H1 (cell line): ENCODE results near the gene ZKSCAN1. TPM values are rescaled to one million over a fixed set of nuclear protein-coding genes. Genes with fewer than 3 reads are reported as not detected.
A peak's percentile ranks its signal among the peaks of the same experiment; 100 is the strongest.

Experiments used
- CTCF ChIA-PET: fragments of 300-600 bp; sonication (Branson Sonifier 250); formaldehyde crosslinking; loops from one replicate; lab custom pipeline; 2021; ENCODE audit not compliant: partially characterized antibody; lab: Charles Lee
- POLR2A ChIA-PET: fragments of 300-600 bp; sonication (Branson Sonifier 250); formaldehyde crosslinking; loops from one replicate; lab custom pipeline; 2021; ENCODE audit warnings: inconsistent platforms; ENCODE audit not compliant: partially characterized antibody; lab: Charles Lee
- DNase-seq, 2 experiments: peaks; one replicate each; pipeline versions ENCODE4 v3.0.0 to v3.0.0-alpha.2; 2010 to 2022; ENCODE audit warnings: low spot score in 2 of 2, low read depth in 1 of 2, mixed read lengths in 1 of 2
- FAIRE-seq: peaks from 2 replicates; lab custom pipeline; 2011; peaks lifted over from hg19 to GRCh38; lab: Jason Lieb, UNC
- H2AFZ ChIP-seq: 2 replicates; pipeline ENCODE4 v1.8.1; 2012; ENCODE audit warnings: low read length, inconsistent platforms
- H2AK5ac ChIP-seq: 2 replicates; pipeline ENCODE4 v1.6.1; 2013; ENCODE audit warnings: low read depth, low read length
- H2BK120ac ChIP-seq: replicated peaks from 2 replicates; pipeline ENCODE3; 2013; ENCODE audit warnings: low read depth, low read length, inconsistent platforms
- H2BK12ac ChIP-seq: 2 replicates; pipeline ENCODE4 v1.6.1; 2013; ENCODE audit warnings: low read depth, low read length
- H2BK15ac ChIP-seq: 2 replicates; pipeline ENCODE4 v1.6.1; 2013; ENCODE audit warnings: low read length
- H2BK20ac ChIP-seq: 2 replicates; pipeline ENCODE4 v1.6.1; 2013; ENCODE audit warnings: low read length
- H2BK5ac ChIP-seq: 2 replicates; pipeline ENCODE4 v1.6.1; 2013; ENCODE audit warnings: low read depth, low read length
- H3K14ac ChIP-seq: 2 replicates; pipeline ENCODE4 v1.6.1; 2013; ENCODE audit warnings: inconsistent platforms; ENCODE audit not compliant: insufficient read length
- H3K18ac ChIP-seq: 2 replicates; pipeline ENCODE4 v1.6.1; 2013; ENCODE audit warnings: low read length; ENCODE audit errors: extremely low read depth
- H3K23ac ChIP-seq: 2 replicates; pipeline ENCODE4 v1.6.1; 2013; ENCODE audit warnings: inconsistent platforms; ENCODE audit not compliant: insufficient read length
- H3K23me2 ChIP-seq: 2 replicates; pipeline ENCODE4 v1.6.1; 2013; ENCODE audit warnings: low read depth, low read length
- H3K27ac ChIP-seq: 2 replicates; pipeline ENCODE4 v1.6.1; 2011; ENCODE audit warnings: low read depth, low read length, inconsistent platforms
- H3K27me3 ChIP-seq, 4 experiments: replicated peaks in 1 of 4; 1 replicate in 1 of 4; 2 replicates in 3 of 4; pipeline versions ENCODE4 v1.6.1 to v1.8.1; 2011 to 2013; ENCODE audit warnings: low read length in 3 of 4, mild to moderate bottlenecking in 3 of 4, inconsistent platforms in 2 of 4, mixed read lengths in 2 of 4, moderate library complexity in 1 of 4; ENCODE audit not compliant: control insufficient read depth in 3 of 4, insufficient read depth in 3 of 4; ENCODE audit errors: extremely low read depth in 1 of 4
- H3K36me3 ChIP-seq, 4 experiments: 2 replicates each; pipeline versions ENCODE4 v1.6.1 to v1.8.1; 2011 to 2013; ENCODE audit warnings: mild to moderate bottlenecking in 4 of 4, low read length in 3 of 4, moderate library complexity in 2 of 4, control low read depth in 1 of 4, inconsistent platforms in 1 of 4; ENCODE audit not compliant: insufficient read depth in 4 of 4, control insufficient read depth in 2 of 4
- H3K4ac ChIP-seq: replicated peaks from 2 replicates; pipeline ENCODE3; 2013; ENCODE audit warnings: low read length, low read depth, mixed read lengths, inconsistent platforms; ENCODE audit not compliant: insufficient read length
- H3K4me1 ChIP-seq, 4 experiments: replicated peaks in 1 of 4; 1 replicate in 1 of 4; 2 replicates in 3 of 4; pipeline versions ENCODE4 v1.6.1 to v1.8.1; 2011 to 2013; ENCODE audit warnings: low read length in 3 of 4, inconsistent platforms in 2 of 4, mixed read lengths in 1 of 4; ENCODE audit not compliant: insufficient read depth in 4 of 4, control insufficient read depth in 3 of 4
- H3K4me2 ChIP-seq, 2 experiments: 2 replicates each; pipeline versions ENCODE4 v1.6.1 to v1.8.1; 2011 to 2013; ENCODE audit warnings: low read depth in 2 of 2, low read length in 2 of 2, control low read depth in 1 of 2, inconsistent platforms in 1 of 2, mild to moderate bottlenecking in 1 of 2; ENCODE audit not compliant: insufficient read depth in 1 of 2
- H3K4me3 ChIP-seq, 4 experiments: fragments of 200-600, 300-600 bp in 1 of 4; sonication (generic), shearing (Covaris generic), sonication (Bioruptor Twin) in 1 of 4; 2 replicates each; pipeline versions ENCODE4 v1.5.1 to v1.8.1; 2011 to 2016; ENCODE audit warnings: low read length in 4 of 4, low read depth in 3 of 4, control low read depth in 2 of 4, inconsistent platforms in 2 of 4, mild to moderate bottlenecking in 2 of 4, mixed read lengths in 1 of 4, moderate library complexity in 1 of 4; ENCODE audit not compliant: insufficient read depth in 2 of 4; ENCODE audit errors: extremely low read depth in 1 of 4
- H3K56ac ChIP-seq: replicated peaks from 2 replicates; pipeline ENCODE3; 2013; ENCODE audit warnings: low read depth, mild to moderate bottlenecking, mixed read lengths, low read length, inconsistent platforms; ENCODE audit not compliant: insufficient read length
- H3K79me1 ChIP-seq: 2 replicates; pipeline ENCODE4 v1.6.1; 2013; ENCODE audit warnings: low read depth, low read length, control low read depth
- H3K79me2 ChIP-seq, 2 experiments: 2 replicates each; pipeline versions ENCODE4 v1.6.1 to v1.8.1; 2012 to 2013; ENCODE audit warnings: low read length in 2 of 2, mild to moderate bottlenecking in 2 of 2, inconsistent platforms in 1 of 2; ENCODE audit not compliant: insufficient read depth in 2 of 2, control insufficient read depth in 1 of 2
- H3K9ac ChIP-seq, 4 experiments: replicated peaks in 1 of 4; 1 replicate in 1 of 4; 2 replicates in 3 of 4; pipeline versions ENCODE4 v1.6.1 to v1.8.1; 2011 to 2013; ENCODE audit warnings: low read depth in 3 of 4, low read length in 3 of 4, control low read depth in 2 of 4, mild to moderate bottlenecking in 2 of 4, moderate library complexity in 2 of 4, inconsistent platforms in 1 of 4; ENCODE audit errors: extremely low read depth in 1 of 4
- H3K9me3 ChIP-seq, 2 experiments: 2 replicates each; pipeline versions ENCODE4 v1.6.1 to v1.8.1; 2012 to 2013; ENCODE audit warnings: mild to moderate bottlenecking in 2 of 2, moderate library complexity in 2 of 2, control low read depth in 1 of 2, inconsistent platforms in 1 of 2, low read depth in 1 of 2, low read length in 1 of 2, mixed read lengths in 1 of 2; ENCODE audit not compliant: insufficient read depth in 2 of 2
- H4K20me1 ChIP-seq, 2 experiments: replicated peaks in 1 of 2; 2 replicates each; pipeline versions ENCODE3 to v1.8.1; 2011 to 2013; ENCODE audit warnings: inconsistent platforms in 2 of 2, low read length in 2 of 2, mild to moderate bottlenecking in 1 of 2; ENCODE audit not compliant: insufficient read depth in 2 of 2, control insufficient read depth in 1 of 2
- H4K5ac ChIP-seq: 2 replicates; pipeline ENCODE4 v1.6.1; 2013; ENCODE audit warnings: low read length, low read depth, mixed read lengths, inconsistent platforms; ENCODE audit not compliant: insufficient read length
- H4K8ac ChIP-seq: 2 replicates; pipeline ENCODE4 v1.8.0; 2013; ENCODE audit warnings: mild to moderate bottlenecking, moderate library complexity, low read length, inconsistent platforms; ENCODE audit not compliant: insufficient read depth; ENCODE audit errors: extremely low read depth
- H4K91ac ChIP-seq: replicated peaks from 2 replicates; pipeline ENCODE3; 2013; ENCODE audit warnings: low read length, mixed read lengths, inconsistent platforms; ENCODE audit not compliant: insufficient read length
- CBX8 ChIP-seq: fragments of 300-800, 300-1000 bp; sonication (generic); IDR thresholded peaks from 2 replicates; pipeline ENCODE4 v1.7.1; 2016; ENCODE audit warnings: low read depth, low read length, borderline replicate concordance
- SAP30 ChIP-seq: fragments of 300-600 bp; sonication (generic); IDR thresholded peaks from 2 replicates; pipeline ENCODE4 v1.7.1; 2012; ENCODE audit warnings: low read length, moderate library complexity, mild to moderate bottlenecking, inconsistent platforms; ENCODE audit not compliant: insufficient read depth, insufficient replicate concordance
- WGBS, 2 experiments: shearing (Covaris generic) in 1 of 2; methylation state at CpG; one replicate each; pipeline versions ENCODE4 v1.1.6 to v1.1.7; 2013 to 2015; ENCODE audit warnings: low lambda C conversion rate in 2 of 2, mixed read lengths in 2 of 2, inconsistent platforms in 1 of 2, low coverage in 1 of 2, missing lambda C conversion rate in 1 of 2; ENCODE audit not compliant: insufficient replicate concordance in 2 of 2, insufficient coverage in 1 of 2, insufficient read length in 1 of 2; ENCODE audit errors: extremely low coverage in 1 of 2, missing lambda C conversion rate in 1 of 2; 5-methylcytosine and 5-hydroxymethylcytosine counted together
- polyA plus RNA-seq, 7 experiments: library from polyadenylated mRNA; depleted of rRNA in 3 of 7; stranded (reverse) in 5 of 7; unstranded in 2 of 7; fragments of >200 nt in 5 of 7; fragments of 200-250 nt in 2 of 7; gene quantifications; 1 replicate in 5 of 7; 2 replicates in 1 of 7; 4 replicates in 1 of 7; pipeline versions ENCODE4 v1.2.1 to v1.2.3, GENCODE V29; 2011 to 2013; ENCODE audit warnings: missing spikeins in 2 of 7, mixed read lengths in 2 of 7
- total RNA-seq: library from RNA; stranded (reverse); fragmentation: NEBNext Ultra II Directional; extraction: Animal tissue kit (Norgen Biotek cat#: 25700); gene quantifications from 2 replicates; pipeline ENCODE4 v1.2.1, GENCODE V29; 2021

The ZKSCAN1 gene
- total and polyA plus RNA-seq, 2 of the 8 experiments (the other 6 are each of a cell fraction or from before 2014, with no cell fraction given) = 8.2 to 40.6 TPM

- no peak overlapping the region for H3K4me3 ChIP-seq
- 94% methylated on average over 13 of the region's 13 CpGs; no CpG with 5 or more reads in 1 of the 2 experiments for WGBS, 2 experiments
- no peak overlapping the region for H3K4me2 ChIP-seq
- H3K23ac ChIP-seq = no peak overlapping the region
- TF ChIP-seq SAP30 = no peak
- TF ChIP-seq CBX8 = no peak
- no peak overlapping the region for H3K14ac ChIP-seq
- no peak overlapping the region for H3K9ac ChIP-seq
- H4K20me1 ChIP-seq = no peaks in the 10 kb centered on the region
- no peaks in the 10 kb centered on the region for H3K79me2 ChIP-seq
- no peak overlapping the region for H2BK120ac ChIP-seq
- H2BK5ac ChIP-seq = peak overlapping the region; percentile 44; the same call in 1 of the 2 replicates
- H2AK5ac ChIP-seq = no peak overlapping the region
- H4K91ac ChIP-seq = no peak overlapping the region
- no peaks in the 10 kb centered on the region for H3K36me3 ChIP-seq
- no peak overlapping the region for H2AFZ ChIP-seq
- H3K23me2 ChIP-seq = no peaks in the 10 kb centered on the region
- no peak for DNase-seq
- H2BK20ac ChIP-seq = no peak overlapping the region
- H2BK12ac ChIP-seq = 0 out of 2 replicates have a peak overlapping the region, but pooled peaks have one; percentile 39
- no peak overlapping the region for H2BK15ac ChIP-seq
- H4K5ac ChIP-seq = no peak overlapping the region
- H3K79me1 ChIP-seq = no peaks in the 10 kb centered on the region
- H3K4ac ChIP-seq = no peak overlapping the region
- ChIA-PET POLR2A (interaction anchor here (0.6 to 1.3 kb wide), 2 partner anchors 10 to 150 kb away, joined by 3 read pairs; partner anchors contain the start of gene MBLAC1), CTCF (interaction anchor here (1.3 to 7.6 kb wide), 3 partner anchors 14 to 63 kb away, joined by 3 to 97 read pairs (median 17); no protein-coding TSS in a partner anchor)
- H3K4me1 ChIP-seq = peaks cover 0 to 4% (median under 1%) of the 10 kb centered on the region in 4 experiments; a peak in 1 of 7 replicates
- H3K9me3 ChIP-seq = no peaks in the 10 kb centered on the region
- H3K27ac ChIP-seq = no peak overlapping the region
- H3K27me3 ChIP-seq = no peaks in the 10 kb centered on the region
- peak overlapping the region; percentile 16; the same call in 1 of the 2 replicates for H4K8ac ChIP-seq
- peak overlapping the region; percentile 51 for H3K18ac ChIP-seq
- FAIRE-seq = no peak
- H3K56ac ChIP-seq = no peak overlapping the region
These were observed 38.8 kb upstream of the ZKSCAN1 start for GRCh38 chr7:99976626-99977025.
